HG02981 (cell line): ENCODE results near the gene DLL1.
A peak's percentile ranks its signal among the peaks of the same experiment; 100 is the strongest.

ENCODE experiments used
- ATAC-seq: cut with Tn5 transposase; IDR thresholded peaks from one replicate; pipeline ENCODE4 v1.9.1; 2021; ENCODE audit warnings: mild to moderate bottlenecking, moderate library complexity; ENCODE audit not compliant: unreplicated experiment

Gene DLL1

GRCh38 chr6:170283212-170284081, 7.4 kb downstream of the DLL1 start:
- no peak for ATAC-seq

- ATAC-seq: no peak
Measured at GRCh38 chr6:170282512-170283158, 8.2 kb downstream of the DLL1 start.

GRCh38 chr6:170281331-170282292, 9.3 kb downstream of the DLL1 start:
- ATAC-seq: no peak

- peak; percentile 22 for ATAC-seq
Measured at GRCh38 chr6:170280689-170281045, 10.2 kb downstream of the DLL1 start.

GRCh38 chr6:170279977-170280688, 10.7 kb downstream of the DLL1 start:
- peak; percentile 77 for ATAC-seq

- ATAC-seq: no peak
Measured at GRCh38 chr6:170279426-170279825, 11.5 kb downstream of the DLL1 start.

GRCh38 chr6:170278743-170279094, 12.2 kb downstream of the DLL1 start:
- no peak for ATAC-seq

GRCh38 chr6:170277893-170278742, 12.8 kb downstream of the DLL1 start:
- no peak for ATAC-seq

- no peak for ATAC-seq
Measured at GRCh38 chr6:170276369-170277057, 14.4 kb downstream of the DLL1 start.

- ATAC-seq: no peak
Measured at GRCh38 chr6:170274713-170275560, 15.9 kb downstream of the DLL1 start.

- no peak for ATAC-seq
Measured at GRCh38 chr6:170273681-170274080, 17.2 kb downstream of the DLL1 start.

GRCh38 chr6:170273191-170273590, 17.7 kb downstream of the DLL1 start:
- no peak for ATAC-seq

GRCh38 chr6:170272341-170273065, 18.4 kb downstream of the DLL1 start:
- ATAC-seq: no peak

- peak; percentile 94 for ATAC-seq
Measured at GRCh38 chr6:170271771-170272314, 19.0 kb downstream of the DLL1 start.

- ATAC-seq: no peak
Measured at GRCh38 chr6:170270984-170271593, 19.8 kb downstream of the DLL1 start.

GRCh38 chr6:170269846-170270541, 20.9 kb downstream of the DLL1 start:
- ATAC-seq: no peak
